CD14-positive monocyte (primary cell): Measurements from ENCODE around the gene TMPRSS15. TPM values are rescaled to one million over a fixed set of nuclear protein-coding genes. Genes with fewer than 3 reads are reported as not detected.

Experiments
- DNase-seq, 3 donors: peaks; one replicate each; pipeline ENCODE4 v3.0.0-alpha.2; 2011 to 2022
- H2AFZ ChIP-seq: 2 replicates; pipeline ENCODE4 v1.6.0; 2012; ENCODE audit warnings: mild to moderate bottlenecking, low read depth, low read length, inconsistent platforms; ENCODE audit not compliant: insufficient read depth, poor library complexity, severe bottlenecking
- H3K27ac ChIP-seq, 2 donors: 1 replicate in 1 of 2; 2 replicates in 1 of 2; pipeline ENCODE4 v1.5.1; 2012 to 2013; ENCODE audit warnings: low read length in 2 of 2, control low read depth in 1 of 2, inconsistent platforms in 1 of 2, low read depth in 1 of 2, mild to moderate bottlenecking in 1 of 2
- H3K27me3 ChIP-seq, 2 donors: one replicate each; pipeline versions ENCODE4 v1.6.0 to v1.6.1; 2011 to 2013; ENCODE audit warnings: low read length in 2 of 2; ENCODE audit not compliant: control insufficient read depth in 2 of 2, insufficient read depth in 2 of 2
- H3K36me3 ChIP-seq, 2 donors: replicated peaks in 1 of 2; 1 replicate in 1 of 2; 2 replicates in 1 of 2; pipeline versions ENCODE4 v1.5.1 to v1.6.1; 2012 to 2013; ENCODE audit warnings: low read length in 2 of 2, control low read depth in 1 of 2, inconsistent platforms in 1 of 2, mild to moderate bottlenecking in 1 of 2; ENCODE audit not compliant: insufficient read depth in 2 of 2, control insufficient read depth in 1 of 2
- H3K4me1 ChIP-seq, 2 donors: 1 replicate in 1 of 2; 2 replicates in 1 of 2; pipeline versions ENCODE4 v1.5.1 to v1.6.1; 2012 to 2013; ENCODE audit warnings: low read length in 2 of 2, control low read depth in 1 of 2, inconsistent platforms in 1 of 2, mild to moderate bottlenecking in 1 of 2, moderate library complexity in 1 of 2; ENCODE audit not compliant: insufficient read depth in 2 of 2, control insufficient read depth in 1 of 2
- H3K4me2 ChIP-seq: replicated peaks from 2 replicates; pipeline ENCODE3; 2012; ENCODE audit warnings: low read length, moderate library complexity, mild to moderate bottlenecking; ENCODE audit not compliant: poor library complexity, severe bottlenecking; ENCODE audit errors: extremely low read depth
- H3K4me3 ChIP-seq, 3 experiments: fragments of 200-600 bp in 1 of 3; sonication (generic) in 1 of 3; replicated peaks in 1 of 3; 1 replicate in 2 of 3; 2 replicates in 1 of 3; pipeline ENCODE4 v1.5.1; 2011 to 2013; ENCODE audit warnings: low read length in 3 of 3, mild to moderate bottlenecking in 3 of 3, control low read depth in 2 of 3, low read depth in 2 of 3, inconsistent platforms in 1 of 3, moderate library complexity in 1 of 3
- H3K79me2 ChIP-seq: 2 replicates; pipeline ENCODE4 v1.6.0; 2012; ENCODE audit warnings: mild to moderate bottlenecking, control low read depth, inconsistent platforms, low read length, moderate library complexity; ENCODE audit not compliant: insufficient read depth
- H3K9ac ChIP-seq: 2 replicates; pipeline ENCODE4 v1.6.0; 2017; ENCODE audit warnings: low read length, mild to moderate bottlenecking; ENCODE audit not compliant: insufficient read depth, poor library complexity, severe bottlenecking
- H3K9me3 ChIP-seq, 2 donors: replicated peaks in 1 of 2; 1 replicate in 1 of 2; 2 replicates in 1 of 2; pipeline versions ENCODE4 v1.5.1 to v1.6.1; 2012 to 2013; ENCODE audit warnings: low read length in 2 of 2, control low read depth in 1 of 2; ENCODE audit not compliant: control insufficient read depth in 1 of 2, insufficient read depth in 1 of 2
- H4K20me1 ChIP-seq: 2 replicates; pipeline ENCODE4 v1.6.0; 2012; ENCODE audit warnings: mild to moderate bottlenecking, low read length, control low read depth, moderate library complexity; ENCODE audit not compliant: insufficient read depth
- H3K27ac Mint-ChIP-seq, 7 donors: one replicate each; pipeline ENCODE4 v1.8.0; 2020; ENCODE audit warnings: mild to moderate bottlenecking in 7 of 7, mixed read lengths in 7 of 7, moderate library complexity in 6 of 7, inconsistent platforms in 2 of 7
- H3K27me3 Mint-ChIP-seq, 3 donors: one replicate each; pipeline ENCODE4 v1.8.0; 2021 to 2022; ENCODE audit warnings: low read depth in 3 of 3, mild to moderate bottlenecking in 3 of 3, mixed read lengths in 3 of 3, moderate library complexity in 3 of 3, inconsistent platforms in 1 of 3
- H3K36me3 Mint-ChIP-seq, 2 donors: one replicate each; pipeline ENCODE4 v1.8.0; 2020; ENCODE audit warnings: mixed read lengths in 2 of 2, inconsistent platforms in 1 of 2, mild to moderate bottlenecking in 1 of 2
- H3K4me1 Mint-ChIP-seq: one replicate; pipeline ENCODE4 v1.8.0; 2020; ENCODE audit warnings: mild to moderate bottlenecking, mixed read lengths
- H3K4me3 Mint-ChIP-seq, 2 donors: one replicate each; pipeline ENCODE4 v1.8.0; 2020; ENCODE audit warnings: mild to moderate bottlenecking in 2 of 2, mixed read lengths in 2 of 2, moderate library complexity in 1 of 2
- H3K9me3 Mint-ChIP-seq, 7 donors: one replicate each; pipeline ENCODE4 v1.8.0; 2020 to 2022; ENCODE audit warnings: mixed read lengths in 7 of 7, mild to moderate bottlenecking in 6 of 7, moderate library complexity in 6 of 7, inconsistent platforms in 2 of 7
- WGBS: methylation state at CpG from one replicate; pipeline ENCODE4 v1.1.5; 2013; ENCODE audit warnings: missing lambda C conversion rate; ENCODE audit not compliant: insufficient coverage; 5-methylcytosine and 5-hydroxymethylcytosine counted together
- intact Hi-C, 2 donors: fragments of 100-400 bp; cut with micrococcal nuclease; formaldehyde crosslinking; loops; one replicate each; pipeline versions ENCODE4 v1.15.0 to v1.15.1; 2023
- polyA plus RNA-seq, 3 donors: library from polyadenylated mRNA; depleted of rRNA in 1 of 3; unstranded in 2 of 3; stranded (reverse) in 1 of 3; fragments of 300-500 nt in 2 of 3; fragments of >200 nt in 1 of 3; fragmentation: Illumina TruSeq in 2 of 3; gene quantifications; 1 replicate in 2 of 3; 2 replicates in 1 of 3; pipeline ENCODE4 v1.2.3, GENCODE V29; 2012 to 2021
- TF ChIP-seq, protein P1 (sequence below): fragments of 200-600 bp; IDR thresholded peaks from one replicate; pipeline ENCODE4 v1.8.0; 2022; ENCODE audit warnings: antibody characterized with exemption, mild to moderate bottlenecking

The TMPRSS15 gene
- polyA plus RNA-seq, 3 donors = not detected

DNA sequence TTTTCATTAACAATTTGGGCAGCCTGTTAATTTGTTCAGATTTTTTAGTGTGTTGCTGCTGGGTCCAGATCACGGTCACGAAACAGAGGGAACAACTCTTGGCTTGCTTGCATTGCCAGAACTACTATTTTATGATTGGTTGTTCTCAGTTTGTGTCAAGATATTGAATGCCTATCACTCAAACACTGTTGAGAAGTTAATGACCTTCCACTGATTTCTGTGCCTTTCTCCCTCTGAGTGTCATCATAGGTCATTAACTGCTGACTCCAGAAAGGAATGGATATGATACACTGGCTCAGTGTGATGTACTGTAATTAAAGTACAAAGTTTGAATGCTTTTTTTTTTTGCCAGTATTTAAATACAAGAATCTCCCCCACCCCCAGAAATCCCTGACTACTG is 149.8 kb downstream of the TMPRSS15 start:
- H2AFZ ChIP-seq = no peak overlapping the region
- H3K9ac ChIP-seq = no peak overlapping the region
- Mint-ChIP-seq H3K9me3 (no peaks in the 10 kb centered on the region), H3K4me3 (no peak overlapping the region), H3K27me3 (no peaks in the 10 kb centered on the region), H3K36me3 (no peaks in the 10 kb centered on the region), H3K4me1 (no peaks in the 10 kb centered on the region), H3K27ac (no peak overlapping the region)
- no peaks in the 10 kb centered on the region for H3K79me2 ChIP-seq
- no peaks in the 10 kb centered on the region for H4K20me1 ChIP-seq
- TF ChIP-seq, protein P1, sequence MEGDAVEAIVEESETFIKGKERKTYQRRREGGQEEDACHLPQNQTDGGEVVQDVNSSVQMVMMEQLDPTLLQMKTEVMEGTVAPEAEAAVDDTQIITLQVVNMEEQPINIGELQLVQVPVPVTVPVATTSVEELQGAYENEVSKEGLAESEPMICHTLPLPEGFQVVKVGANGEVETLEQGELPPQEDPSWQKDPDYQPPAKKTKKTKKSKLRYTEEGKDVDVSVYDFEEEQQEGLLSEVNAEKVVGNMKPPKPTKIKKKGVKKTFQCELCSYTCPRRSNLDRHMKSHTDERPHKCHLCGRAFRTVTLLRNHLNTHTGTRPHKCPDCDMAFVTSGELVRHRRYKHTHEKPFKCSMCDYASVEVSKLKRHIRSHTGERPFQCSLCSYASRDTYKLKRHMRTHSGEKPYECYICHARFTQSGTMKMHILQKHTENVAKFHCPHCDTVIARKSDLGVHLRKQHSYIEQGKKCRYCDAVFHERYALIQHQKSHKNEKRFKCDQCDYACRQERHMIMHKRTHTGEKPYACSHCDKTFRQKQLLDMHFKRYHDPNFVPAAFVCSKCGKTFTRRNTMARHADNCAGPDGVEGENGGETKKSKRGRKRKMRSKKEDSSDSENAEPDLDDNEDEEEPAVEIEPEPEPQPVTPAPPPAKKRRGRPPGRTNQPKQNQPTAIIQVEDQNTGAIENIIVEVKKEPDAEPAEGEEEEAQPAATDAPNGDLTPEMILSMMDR = no peak
- H3K4me2 ChIP-seq = no peak overlapping the region
- no peak overlapping the region for H3K27ac ChIP-seq
- no peaks in the 10 kb centered on the region for H3K4me1 ChIP-seq
- no peaks in the 10 kb centered on the region for H3K9me3 ChIP-seq
- DNase-seq = no peak
- no CpG with 5 or more reads among the region's 2 CpGs for WGBS
- intact Hi-C loops = no loop called here
- H3K4me3 ChIP-seq = no peak overlapping the region
- H3K27me3 ChIP-seq = no peaks in the 10 kb centered on the region
- H3K36me3 ChIP-seq = no peaks in the 10 kb centered on the region

DNA sequence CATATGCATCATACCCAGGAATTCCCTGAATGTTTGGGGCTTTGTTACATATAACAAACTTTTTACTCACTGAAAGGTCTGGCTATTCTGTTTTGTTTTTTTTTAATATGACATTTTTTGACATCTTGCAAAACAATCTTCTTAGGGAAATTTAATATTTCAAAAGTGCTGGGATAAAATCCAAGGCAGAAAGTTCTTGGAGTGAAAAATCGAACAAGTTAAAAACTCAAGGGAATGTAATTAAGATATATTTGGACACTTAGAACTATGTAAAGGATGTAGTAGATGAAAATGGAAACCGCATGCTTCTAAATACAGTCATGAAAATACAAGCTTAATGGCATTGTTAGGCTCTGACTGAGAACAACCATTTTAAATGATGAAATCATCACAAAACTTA is 150.4 kb downstream of the TMPRSS15 start:
- no peak overlapping the region for H3K27ac ChIP-seq
- H3K4me2 ChIP-seq = no peak overlapping the region
- Mint-ChIP-seq H3K27me3 (no peaks in the 10 kb centered on the region), H3K4me1 (no peaks in the 10 kb centered on the region), H3K27ac (no peak overlapping the region), H3K36me3 (no peaks in the 10 kb centered on the region), H3K4me3 (no peak overlapping the region), H3K9me3 (no peaks in the 10 kb centered on the region)
- WGBS = no CpG with 5 or more reads among the region's 2 CpGs
- no peaks in the 10 kb centered on the region for H3K9me3 ChIP-seq
- no peaks in the 10 kb centered on the region for H3K27me3 ChIP-seq
- TF ChIP-seq, protein P1 = no peak
- intact Hi-C loops = no loop called here
- H3K36me3 ChIP-seq = no peaks in the 10 kb centered on the region
- DNase-seq = no peak
- no peaks in the 10 kb centered on the region for H3K79me2 ChIP-seq
- no peak overlapping the region for H2AFZ ChIP-seq
- H3K4me3 ChIP-seq = no peak overlapping the region
- H4K20me1 ChIP-seq = no peaks in the 10 kb centered on the region
- no peak overlapping the region for H3K9ac ChIP-seq
- H3K4me1 ChIP-seq = no peaks in the 10 kb centered on the region
